Epithelial cell of proximal tubule (primary cell): ENCODE measurements around the gene CADM1. TPM values are rescaled to one million over a fixed set of nuclear protein-coding genes. Genes with fewer than 3 reads are reported as not detected.

Experiments
- DNase-seq: peaks from one replicate; pipeline ENCODE4 v3.0.0-alpha.2; 2011; ENCODE audit warnings: low read depth
- H3K4me3 ChIP-seq: 2 replicates; pipeline ENCODE4 v1.5.1; 2011; ENCODE audit warnings: low read depth, mild to moderate bottlenecking, low read length
- total RNA-seq: library from RNA; depleted of rRNA; stranded (reverse); fragments of >200 nt; gene quantifications from 2 replicates; pipeline ENCODE4 v1.2.3, GENCODE V29; 2015
- TF ChIP-seq, protein P1 (sequence below): conservative IDR thresholded peaks from 2 replicates; pipeline ENCODE4 v1.5.1; 2012; ENCODE audit warnings: low read depth, mild to moderate bottlenecking, low read length

CADM1 gene
- total RNA-seq, 1 donor from 2014 or later: 21.3 TPM

DNA sequence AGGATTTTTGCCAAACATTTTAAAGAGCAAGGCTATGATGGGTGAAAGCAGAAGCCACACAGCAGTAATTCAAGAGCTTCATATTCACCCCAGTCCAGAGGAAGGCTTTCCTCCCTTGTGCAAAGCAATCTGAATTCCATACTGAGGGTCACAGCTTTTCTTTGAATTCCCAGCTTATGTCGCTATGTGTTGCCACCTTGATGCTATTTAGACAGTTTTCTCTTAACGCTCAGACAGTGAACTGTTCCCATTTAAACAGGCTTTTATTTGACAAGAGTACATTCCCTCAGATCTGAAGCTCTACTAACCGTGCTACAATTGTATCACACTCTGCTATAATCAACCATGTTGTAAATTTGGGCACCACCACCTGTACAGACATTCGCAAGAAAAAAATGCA lies 279.7 kb downstream of the CADM1 start:
- TF ChIP-seq, protein P1, sequence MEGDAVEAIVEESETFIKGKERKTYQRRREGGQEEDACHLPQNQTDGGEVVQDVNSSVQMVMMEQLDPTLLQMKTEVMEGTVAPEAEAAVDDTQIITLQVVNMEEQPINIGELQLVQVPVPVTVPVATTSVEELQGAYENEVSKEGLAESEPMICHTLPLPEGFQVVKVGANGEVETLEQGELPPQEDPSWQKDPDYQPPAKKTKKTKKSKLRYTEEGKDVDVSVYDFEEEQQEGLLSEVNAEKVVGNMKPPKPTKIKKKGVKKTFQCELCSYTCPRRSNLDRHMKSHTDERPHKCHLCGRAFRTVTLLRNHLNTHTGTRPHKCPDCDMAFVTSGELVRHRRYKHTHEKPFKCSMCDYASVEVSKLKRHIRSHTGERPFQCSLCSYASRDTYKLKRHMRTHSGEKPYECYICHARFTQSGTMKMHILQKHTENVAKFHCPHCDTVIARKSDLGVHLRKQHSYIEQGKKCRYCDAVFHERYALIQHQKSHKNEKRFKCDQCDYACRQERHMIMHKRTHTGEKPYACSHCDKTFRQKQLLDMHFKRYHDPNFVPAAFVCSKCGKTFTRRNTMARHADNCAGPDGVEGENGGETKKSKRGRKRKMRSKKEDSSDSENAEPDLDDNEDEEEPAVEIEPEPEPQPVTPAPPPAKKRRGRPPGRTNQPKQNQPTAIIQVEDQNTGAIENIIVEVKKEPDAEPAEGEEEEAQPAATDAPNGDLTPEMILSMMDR: no peak
- H3K4me3 ChIP-seq: no peak overlapping the region
- DNase-seq: no peak

DNA sequence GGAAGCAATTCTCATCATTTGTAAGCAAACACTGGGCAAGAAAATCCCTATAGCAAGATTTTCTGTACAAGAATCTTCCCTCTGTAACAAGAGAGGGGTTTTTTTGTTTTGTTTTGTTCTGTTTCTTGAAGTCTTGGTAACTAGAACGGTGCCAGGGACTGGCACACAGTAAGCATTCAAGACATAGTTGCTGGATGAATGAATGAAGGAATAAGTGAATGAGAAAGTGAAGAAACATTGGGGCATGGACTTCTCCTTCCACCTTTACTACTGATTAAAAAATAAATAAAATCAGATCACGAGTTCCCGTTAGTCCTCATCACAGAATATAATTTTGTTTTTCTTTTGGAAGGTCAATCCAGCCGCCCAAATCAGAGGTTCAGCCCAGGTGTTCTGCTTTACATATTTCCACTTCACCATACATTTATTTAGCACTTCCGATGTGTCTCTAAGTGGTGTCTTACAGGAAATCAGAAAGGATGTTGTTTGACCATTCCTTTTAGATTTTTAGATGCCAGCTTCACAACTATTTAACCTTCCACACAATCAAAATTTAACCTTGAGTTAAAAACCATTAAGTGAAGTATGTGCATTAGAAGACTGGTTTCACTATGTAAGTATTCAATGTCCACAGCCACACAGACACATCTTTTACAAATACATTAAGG lies 281.2 kb downstream of the CADM1 start:
- no peak for DNase-seq
- TF ChIP-seq, protein P1: no peak
- no peak overlapping the region for H3K4me3 ChIP-seq

DNA sequence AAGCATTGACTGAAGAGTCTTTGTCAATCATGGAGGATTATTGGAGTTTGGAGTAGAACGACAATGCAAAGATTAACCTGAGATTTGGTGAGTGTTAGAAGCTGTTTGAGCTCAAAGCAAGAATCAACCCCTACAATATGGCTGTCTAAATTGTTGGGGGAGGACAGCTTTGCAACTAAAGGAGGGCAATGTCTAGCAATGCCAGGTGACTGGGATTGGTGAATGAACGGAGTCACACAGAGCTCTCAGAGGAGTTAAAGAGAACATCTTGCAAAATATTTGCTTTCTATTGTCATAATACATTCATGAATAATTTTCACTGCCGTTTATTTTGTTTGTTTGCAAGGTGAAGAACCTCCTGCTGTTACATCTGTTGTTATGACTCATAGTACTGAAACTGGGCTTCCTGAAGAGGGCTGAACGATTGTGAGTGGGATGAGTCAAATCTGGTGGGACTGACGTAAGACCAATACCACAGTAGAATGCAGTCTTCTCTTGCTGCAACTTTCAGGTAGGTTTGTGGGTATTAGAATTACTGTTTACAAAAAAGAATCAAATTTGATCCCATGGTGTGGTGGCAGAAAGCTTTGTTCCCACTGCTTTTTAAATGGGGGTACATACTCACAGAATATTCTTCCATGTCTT lies 281.9 kb downstream of the CADM1 start:
- peak; percentile 87 for DNase-seq
- no peak overlapping the region for H3K4me3 ChIP-seq
- TF ChIP-seq, protein P1: no peak

DNA sequence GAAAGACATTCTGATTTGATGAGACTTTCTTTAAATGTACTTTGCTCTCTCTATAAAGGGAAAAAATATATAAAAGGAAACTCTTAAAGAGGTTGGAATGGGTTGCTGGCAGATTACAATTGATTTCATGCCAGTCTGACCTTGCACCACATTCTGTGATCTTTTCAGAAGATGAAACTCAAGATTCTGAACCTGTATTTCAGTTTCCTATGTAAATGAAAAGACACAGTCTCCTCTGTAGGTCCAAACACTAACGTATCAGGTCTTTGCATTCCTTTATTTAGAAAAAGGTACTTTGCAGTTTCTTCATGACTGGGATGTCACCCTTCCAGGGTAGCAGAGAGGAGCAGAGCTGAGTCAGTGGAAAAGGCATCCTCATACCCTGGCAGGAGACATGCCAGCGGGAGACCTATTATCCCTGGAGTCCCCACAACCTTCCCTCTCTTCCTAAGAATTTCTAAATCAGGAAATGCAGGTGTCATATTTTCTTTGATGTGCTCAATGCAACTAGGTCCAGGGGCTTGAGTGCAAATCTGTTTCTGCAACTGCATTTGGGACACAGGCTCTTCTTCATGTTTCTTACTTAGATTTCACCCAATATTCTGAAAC lies 282.6 kb downstream of the CADM1 start:
- TF ChIP-seq, protein P1: no peak
- DNase-seq: no peak
- H3K4me3 ChIP-seq: no peak overlapping the region

GRCh38 chr11:115220911-115221310 lies 283.3 kb downstream of the CADM1 start:
- TF ChIP-seq, protein P1: no peak
- DNase-seq: no peak
- H3K4me3 ChIP-seq: no peak overlapping the region

DNA sequence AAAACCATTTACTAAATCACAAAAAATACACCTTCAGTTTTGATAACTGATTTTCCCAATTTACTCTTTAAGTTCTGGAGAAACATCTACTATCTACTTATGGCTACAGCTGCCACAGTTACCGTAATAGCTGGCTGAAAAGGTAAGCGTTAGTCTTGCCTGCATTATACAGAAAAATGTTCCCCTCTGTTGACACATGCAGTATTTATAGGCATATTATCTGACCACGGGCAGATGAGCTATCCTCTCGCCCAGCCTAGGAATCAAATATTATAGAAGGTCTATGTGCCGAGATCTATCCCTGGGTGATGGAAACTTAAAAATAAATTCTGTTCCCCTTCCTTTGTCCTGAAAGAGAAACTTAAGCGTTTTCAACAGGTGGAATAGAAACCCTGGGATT lies 283.8 kb downstream of the CADM1 start:
- DNase-seq: no peak
- no peak overlapping the region for H3K4me3 ChIP-seq
- TF ChIP-seq, protein P1: no peak
